ENCODE data around the gene CYP27C1.

DNA sequence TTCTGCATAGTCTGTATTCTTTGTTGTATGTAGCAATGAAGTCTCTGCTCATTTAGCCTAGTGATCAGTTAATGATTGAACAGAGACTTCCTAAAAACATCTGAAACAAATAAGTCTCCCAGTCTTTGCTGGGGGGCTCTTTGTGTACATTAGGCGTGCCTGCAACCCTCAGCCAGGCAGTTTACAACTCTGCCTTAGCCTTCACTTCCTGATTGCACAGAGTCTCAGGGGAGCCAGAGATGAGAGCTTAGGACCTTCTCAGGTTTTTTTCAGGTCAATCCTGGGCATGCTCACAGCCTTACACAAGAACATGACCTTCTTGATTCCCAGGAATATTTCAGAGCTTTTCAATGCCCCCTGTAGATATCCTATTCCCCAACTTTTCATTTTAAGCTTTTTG lies 69.1 kb downstream of the CYP27C1 start:
- TF ChIP-seq, protein P1, sequence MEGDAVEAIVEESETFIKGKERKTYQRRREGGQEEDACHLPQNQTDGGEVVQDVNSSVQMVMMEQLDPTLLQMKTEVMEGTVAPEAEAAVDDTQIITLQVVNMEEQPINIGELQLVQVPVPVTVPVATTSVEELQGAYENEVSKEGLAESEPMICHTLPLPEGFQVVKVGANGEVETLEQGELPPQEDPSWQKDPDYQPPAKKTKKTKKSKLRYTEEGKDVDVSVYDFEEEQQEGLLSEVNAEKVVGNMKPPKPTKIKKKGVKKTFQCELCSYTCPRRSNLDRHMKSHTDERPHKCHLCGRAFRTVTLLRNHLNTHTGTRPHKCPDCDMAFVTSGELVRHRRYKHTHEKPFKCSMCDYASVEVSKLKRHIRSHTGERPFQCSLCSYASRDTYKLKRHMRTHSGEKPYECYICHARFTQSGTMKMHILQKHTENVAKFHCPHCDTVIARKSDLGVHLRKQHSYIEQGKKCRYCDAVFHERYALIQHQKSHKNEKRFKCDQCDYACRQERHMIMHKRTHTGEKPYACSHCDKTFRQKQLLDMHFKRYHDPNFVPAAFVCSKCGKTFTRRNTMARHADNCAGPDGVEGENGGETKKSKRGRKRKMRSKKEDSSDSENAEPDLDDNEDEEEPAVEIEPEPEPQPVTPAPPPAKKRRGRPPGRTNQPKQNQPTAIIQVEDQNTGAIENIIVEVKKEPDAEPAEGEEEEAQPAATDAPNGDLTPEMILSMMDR (IDR thresholded peaks at IDR 0.05; ENCODE audit: low read depth, low read length) = no peak
- no peak for TF ChIP-seq EZH2phosphoT487 (IDR thresholded peaks at IDR 0.05; ENCODE audit: low read depth)
